Skin of body (tissue), 2 donors: Measurements from ENCODE around the gene SLC6A6. TPM values are rescaled to one million over a fixed set of nuclear protein-coding genes. Genes with fewer than 3 reads are reported as not detected.

Source experiments
- DNase-seq: peaks from one replicate; lab custom pipeline; 2025; lab: John Stamatoyannopoulos, UW
- total RNA-seq: library from RNA; depleted of rRNA; stranded (reverse); fragments of >200 nt; gene quantifications from one replicate; pipeline ENCODE4 v1.2.3, GENCODE V29; 2014

Gene SLC6A6
- total RNA-seq, 1 donor from 2014 or later, result 12.0 TPM

DNA sequence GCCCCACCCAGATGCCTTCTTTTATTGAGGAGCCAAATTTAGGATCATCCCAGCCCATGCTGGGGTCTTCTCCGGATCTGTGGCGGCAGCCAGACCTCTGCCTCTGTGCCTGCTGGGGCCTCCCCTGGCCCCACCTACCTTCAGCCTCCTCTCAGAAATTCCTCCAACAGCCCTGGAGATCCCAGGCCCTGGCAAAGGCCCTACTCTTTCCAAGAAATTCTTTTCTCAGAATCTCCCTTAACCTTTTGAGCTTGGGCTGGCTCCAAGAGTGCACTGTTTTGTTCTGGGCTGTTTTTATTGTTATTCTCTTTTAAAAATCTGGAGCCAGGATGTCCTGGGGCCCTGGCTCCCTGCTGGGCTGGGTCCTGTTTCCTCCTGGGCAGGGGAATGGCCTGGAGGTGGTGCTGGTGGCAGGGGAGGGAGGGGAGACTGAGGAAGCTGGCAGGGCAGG is 79.9 kb downstream of the SLC6A6 start:
- DNase-seq, result peak; percentile 15

DNA sequence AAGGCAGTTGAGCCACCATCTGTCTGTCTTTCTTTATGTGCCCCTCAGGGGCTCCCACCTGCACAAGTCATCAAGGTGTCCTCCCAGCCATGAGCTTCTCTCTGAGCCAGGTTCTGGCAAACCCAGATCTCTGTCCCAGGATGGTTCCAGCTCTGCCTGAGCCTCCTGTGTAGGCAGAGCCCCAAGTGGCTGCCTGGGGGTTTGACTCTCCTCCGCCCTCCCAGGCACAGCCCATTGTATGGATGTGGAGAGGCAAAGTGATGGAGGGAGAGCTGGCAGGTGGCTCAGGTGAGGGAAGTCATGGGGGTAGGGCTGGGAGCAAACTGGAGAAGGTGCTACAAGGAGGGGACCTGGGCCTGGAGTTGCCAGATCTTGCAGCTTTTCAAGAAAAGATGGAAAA is 80.9 kb downstream of the SLC6A6 start:
- no peak for DNase-seq

DNA sequence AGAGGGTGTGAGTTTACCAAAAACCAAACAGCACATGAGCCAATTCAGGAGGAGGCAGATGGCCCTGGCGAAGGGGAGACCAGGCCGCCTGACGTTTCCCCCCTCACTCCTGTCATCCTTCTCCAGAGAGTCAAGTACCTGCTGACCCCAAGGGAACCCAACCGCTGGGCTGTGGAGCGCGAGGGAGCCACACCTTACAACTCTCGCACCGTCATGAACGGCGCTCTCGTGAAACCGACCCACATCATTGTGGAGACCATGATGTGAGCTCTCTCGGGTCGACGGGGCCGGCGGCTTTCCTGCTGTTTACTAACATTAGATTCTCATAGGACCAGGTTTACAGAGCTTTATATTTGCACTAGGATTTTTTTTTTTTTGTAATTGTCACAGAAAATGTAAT is 82.3 kb downstream of the SLC6A6 start:
- DNase-seq, result no peak

DNA sequence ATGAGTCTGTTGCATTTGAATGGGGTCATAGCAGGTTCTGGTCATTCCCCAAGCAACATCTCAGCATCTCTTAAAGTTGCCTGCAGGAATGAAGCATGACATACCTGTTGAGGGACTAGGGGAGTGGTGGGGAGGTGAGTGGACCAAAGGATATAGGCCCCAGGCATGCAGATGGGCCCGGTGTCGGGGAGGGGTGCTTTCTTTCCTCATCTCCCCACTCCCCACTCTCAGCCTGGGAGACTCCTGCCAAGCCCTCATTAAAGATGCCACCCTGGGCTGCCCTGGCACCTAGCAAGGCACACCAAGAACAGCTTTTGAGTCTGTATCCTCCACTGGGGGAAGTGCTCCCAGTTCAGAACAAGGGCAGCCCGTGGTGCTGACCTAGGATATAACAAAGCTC is 83.6 kb downstream of the SLC6A6 start:
- no peak for DNase-seq

DNA sequence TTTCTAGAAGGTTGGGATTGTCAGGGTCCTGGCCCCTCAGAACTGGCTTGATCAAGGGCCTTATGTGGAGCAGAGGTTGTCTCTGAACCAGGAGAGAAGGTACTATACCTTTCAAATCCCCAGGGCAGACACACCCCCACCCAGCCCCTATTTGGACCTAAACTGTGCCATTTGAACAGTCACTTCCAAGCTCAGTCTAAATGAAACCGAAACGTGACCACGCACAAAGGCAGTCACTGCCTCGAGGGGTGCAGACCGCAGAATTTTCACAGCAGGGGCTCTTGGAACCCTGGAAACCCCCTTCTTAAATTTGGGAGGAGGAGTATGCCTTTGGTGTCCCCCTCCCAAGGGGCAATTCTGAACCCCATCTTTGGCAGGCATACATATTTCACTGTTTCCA is 84.1 kb downstream of the SLC6A6 start:
- no peak for DNase-seq

DNA sequence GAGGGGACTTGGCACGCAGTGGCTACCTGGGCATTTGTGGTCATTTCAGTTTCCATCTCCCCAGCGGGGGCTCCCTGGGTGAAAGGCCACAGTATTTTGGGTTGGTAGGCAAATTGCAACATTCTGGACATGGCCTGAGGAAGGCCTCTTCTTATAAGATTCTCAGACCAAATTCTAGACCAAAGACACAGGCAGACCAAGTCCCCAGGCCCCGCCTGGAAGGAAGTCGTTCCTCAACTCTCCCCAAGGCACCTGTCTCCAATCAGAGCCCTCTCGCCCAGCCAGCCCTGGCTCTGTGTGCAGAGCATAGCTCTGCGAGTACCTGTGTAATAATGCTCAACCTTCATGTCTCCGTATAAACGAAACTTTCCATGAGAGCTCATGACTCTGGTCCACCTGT is 84.7 kb downstream of the SLC6A6 start:
- no peak for DNase-seq

DNA sequence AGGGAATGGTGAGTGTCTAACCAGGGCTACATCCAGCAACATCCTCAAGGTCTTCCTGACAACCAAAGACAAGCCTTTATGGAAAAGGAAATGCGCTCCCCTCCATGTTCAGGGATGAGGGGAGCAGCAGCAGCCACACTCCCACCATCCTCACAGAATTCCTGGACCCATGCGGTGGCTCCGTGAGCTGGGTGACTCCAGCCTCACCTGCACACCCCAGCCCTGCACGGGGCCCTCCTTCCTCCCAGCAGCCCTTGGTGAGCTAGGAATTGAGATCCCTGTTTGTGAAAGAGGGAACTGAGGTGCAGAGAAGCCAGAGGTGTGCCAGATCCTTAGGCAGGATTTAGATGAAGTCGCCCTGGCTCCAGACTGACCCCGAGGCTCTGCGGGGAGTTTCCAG is 85.4 kb downstream of the SLC6A6 start:
- no peak for DNase-seq

DNA sequence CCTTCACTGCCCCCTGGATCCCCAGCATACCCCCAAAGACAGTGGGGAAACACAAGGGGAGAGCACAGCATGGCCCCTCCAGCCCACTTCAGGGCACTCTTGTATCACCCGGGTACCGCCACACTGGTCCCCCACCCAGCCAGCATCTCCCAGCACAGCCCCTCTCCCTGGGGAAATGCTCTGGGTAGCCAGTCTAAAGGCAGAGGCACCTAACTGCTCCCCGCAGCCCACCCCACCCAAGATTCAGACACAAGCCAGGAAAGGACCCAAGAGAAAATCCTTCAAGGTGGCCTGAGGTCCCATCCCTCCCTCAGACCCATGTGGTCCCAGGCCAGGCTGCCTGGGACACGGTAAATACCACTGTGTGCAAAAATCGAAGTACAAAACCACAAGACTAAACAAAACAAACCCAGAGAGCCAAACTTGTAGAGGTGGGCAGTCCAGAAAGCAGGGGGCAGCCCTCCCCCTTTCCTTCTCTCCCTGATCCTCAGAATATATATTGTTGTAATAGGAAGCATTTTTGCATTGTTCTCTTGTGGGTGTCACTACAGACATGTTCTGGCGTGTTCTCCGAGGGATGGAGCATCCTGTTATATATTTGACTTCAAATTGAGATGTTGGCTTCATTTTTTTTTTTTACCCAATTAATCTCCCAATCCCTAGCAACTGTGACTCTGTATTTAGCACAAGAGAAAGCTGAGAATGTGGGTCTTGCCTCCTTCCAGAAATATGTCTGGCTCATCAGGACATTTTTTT is 86.1 kb downstream of the SLC6A6 start:
- DNase-seq, result no peak

DNA sequence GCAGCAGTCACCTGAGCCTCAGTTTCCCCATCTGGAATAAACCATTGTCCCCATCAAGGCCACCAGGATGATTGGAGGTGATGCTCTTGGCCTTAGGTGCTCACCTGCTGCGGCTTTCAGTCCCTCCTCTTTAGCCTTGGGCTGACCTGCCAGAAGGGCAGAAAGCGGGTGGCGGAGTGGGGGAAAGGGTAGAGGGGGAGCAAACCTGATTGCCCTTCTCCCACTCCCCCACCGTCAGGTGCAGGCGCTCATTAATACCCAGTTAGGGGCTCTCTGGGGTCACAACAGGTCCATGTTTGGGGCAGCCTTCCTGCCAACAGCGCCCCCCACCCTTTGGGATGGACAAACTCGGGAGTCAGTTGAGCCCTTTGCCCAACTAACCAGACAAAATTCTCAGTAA is 87.2 kb downstream of the SLC6A6 start:
- DNase-seq, result no peak

DNA sequence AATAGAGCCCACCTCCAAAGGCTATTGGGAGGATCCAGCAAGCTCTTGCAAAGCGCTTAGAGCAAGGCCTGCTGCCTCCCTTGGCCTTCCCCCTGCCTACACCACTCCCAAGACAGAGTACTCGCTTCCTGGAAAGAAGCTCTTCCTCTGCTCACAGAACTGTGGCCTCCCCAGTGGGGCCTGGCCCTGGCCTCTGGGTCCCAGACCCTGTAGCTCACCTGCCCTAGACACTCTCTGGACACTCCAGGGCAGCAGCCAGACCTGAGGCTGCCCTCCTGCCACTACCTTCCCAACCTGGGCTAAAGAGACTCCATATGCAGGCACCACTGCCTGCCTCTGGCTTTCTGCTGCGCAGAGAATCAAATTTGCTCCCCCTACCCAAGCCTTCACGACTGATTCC is 87.8 kb downstream of the SLC6A6 start:
- DNase-seq, result no peak

DNA sequence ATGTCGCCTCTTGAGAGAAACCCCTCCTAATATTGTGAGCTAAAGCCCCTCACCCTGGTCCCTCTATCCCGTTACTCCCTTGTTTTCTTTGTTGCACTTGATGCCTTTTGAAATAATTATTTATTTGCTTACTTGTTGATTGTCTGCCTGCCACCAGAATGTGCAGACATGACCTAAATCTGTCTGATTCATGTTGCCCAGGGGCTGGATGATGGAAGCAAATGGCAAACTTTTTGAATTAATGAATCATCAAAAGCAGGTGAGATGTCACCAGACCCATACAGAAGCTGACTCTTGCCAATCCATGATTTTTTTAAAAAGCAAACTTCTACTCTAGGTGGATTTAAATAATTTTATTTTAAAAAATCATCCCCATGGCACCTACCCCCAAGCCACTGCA is 88.4 kb downstream of the SLC6A6 start:
- DNase-seq, result no peak

DNA sequence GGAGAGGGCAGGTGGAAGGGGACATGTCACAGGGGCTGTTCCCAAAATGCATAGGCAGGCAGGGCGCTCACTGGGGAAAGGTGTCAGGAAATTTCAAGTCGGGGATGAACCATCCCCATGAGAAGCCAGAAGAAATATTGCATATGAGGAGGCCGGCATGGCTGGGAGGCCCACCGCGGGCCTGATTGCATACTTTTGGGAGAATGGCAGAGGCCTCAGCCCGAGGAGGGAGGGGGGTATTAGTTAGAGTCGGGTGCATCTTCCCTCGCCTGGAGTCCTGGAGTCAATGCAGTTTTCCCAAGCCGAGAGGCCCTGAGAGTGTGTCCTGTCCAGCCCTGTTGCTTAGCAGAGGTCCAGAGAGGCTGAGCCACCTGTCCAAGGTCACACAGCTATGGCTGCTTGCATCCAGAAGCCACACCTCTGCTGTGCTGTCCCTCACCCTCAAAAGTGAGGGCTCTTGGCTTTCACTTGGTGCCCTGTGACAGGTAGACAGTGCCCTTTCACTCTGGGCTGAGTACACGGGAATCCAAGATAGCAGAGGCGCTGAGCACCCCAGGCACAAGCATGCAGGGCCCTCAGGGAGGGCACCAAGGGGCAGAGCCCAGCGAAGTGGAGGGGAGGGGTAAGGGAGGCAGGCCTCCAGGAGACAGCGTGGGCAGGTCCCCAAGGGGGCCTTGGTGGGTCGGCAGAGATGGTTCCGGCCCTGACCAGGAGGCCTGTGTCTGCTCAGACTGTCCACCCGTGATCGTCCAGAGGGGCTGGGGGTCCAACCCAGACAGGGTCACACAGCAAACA is 89.2 kb downstream of the SLC6A6 start:
- no peak for DNase-seq

DNA sequence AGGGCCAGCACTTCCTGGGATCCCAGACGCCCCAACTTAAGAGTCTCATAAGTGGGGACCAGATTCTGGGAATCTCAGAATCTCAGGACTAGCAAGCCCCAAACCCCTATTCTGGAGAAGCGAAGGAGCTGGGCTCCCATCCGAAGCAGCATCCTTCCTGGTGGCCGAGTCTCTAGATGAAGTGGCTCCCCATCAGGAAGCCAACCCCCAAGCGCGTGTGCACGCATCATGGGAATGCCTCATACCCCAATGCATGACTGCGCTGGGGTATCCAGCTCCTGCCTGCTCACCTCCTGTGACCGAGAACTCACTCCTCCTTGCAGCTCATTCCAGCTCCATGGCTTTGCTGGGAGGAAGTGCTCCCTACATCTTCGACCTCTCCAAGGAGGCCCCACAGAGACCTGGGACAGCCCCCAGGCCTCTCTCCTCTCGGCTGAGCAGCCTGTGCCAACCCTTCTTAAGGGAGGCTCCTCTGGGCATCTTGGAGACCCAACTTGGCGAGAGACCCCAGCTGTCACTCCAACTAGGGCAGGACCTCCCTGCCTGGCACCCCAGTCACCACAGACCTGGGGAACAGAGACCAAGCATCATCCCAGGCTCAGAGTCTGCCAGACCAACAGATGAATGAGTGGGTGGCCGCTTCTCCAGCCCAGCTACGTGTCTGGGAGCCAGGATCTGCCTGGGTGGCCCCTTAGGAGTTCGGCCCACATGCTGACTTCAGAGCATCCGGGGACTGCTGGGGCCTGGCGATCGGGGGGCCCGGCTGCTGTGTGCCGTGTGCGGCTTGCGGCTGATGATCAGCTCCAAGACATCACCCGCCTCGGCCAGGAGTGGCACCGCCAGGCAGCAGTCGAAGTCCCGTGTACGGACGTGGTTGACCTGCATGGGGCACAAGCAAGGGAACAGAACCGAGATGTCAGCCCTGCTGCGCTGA is 90.8 kb downstream of the SLC6A6 start:
- no peak for DNase-seq

DNA sequence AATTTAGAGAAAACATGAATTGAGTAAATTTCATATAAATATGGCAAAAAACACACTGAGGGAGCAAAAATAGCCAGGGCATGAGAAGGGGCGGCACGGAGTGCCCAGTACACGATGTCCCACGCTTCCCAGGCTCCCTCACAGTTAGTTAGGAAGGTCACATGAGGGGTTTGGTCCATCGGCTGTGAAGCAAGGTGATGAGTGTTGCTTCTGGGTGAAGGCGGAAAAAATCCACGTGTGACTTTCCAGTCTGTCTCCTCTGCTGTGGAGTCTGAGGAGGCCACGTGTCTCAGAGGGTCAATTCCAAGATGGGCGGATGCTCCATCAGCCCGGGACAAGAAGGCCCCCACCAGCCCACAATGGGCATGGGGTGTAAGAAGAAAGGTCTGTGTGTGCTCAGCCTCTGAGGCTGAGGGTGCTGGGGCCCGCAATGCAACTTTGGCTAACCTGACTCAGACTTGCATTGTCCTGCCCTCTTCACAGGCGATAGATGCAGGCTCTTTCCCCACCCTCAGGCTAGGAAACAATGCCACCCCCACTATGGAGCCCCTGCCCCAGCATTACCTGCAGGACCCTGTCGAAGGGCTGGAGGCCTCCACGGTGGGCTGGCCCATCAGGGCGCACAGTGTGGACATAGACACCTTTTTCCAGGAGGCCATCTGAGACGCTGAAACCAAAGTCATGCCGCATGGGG is 92.0 kb downstream of the SLC6A6 start:
- no peak for DNase-seq

DNA sequence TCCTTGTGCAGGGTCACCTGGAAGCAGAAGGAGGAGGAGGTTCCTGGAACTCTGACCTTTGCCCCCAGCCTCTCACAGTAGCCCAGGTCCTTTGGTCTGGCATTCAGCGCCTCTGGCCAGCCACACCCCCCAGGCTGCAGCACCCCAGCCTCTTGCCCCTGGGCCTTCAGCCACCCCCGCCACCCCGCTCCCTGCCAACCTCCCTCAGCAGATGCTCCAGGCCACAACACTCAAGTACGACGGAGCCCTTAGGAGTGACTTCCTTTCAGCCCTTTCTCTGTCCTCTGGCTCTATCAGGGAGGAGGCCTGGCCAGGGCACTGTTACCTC is 92.5 kb downstream of the SLC6A6 start:
- DNase-seq, result no peak

DNA sequence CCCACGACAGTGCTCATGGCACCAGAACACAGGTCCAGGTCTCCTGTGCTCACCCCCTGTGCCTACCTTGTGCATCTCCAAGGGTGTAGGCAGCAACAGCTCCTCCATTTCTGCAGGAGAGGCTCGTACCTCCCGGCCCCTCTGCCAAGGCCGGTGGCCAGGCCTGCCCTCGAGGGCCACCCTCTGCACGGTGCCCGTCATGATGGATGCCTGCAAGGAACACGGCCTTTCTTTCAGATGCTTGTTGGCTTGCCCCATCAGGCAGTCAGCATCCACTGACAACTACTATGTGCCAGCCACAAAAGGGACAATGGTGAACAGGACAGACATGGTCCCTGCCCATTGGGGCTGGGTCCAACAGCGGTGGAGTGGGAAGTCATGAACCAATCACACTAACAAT is 93.9 kb downstream of the SLC6A6 start:
- no peak for DNase-seq

DNA sequence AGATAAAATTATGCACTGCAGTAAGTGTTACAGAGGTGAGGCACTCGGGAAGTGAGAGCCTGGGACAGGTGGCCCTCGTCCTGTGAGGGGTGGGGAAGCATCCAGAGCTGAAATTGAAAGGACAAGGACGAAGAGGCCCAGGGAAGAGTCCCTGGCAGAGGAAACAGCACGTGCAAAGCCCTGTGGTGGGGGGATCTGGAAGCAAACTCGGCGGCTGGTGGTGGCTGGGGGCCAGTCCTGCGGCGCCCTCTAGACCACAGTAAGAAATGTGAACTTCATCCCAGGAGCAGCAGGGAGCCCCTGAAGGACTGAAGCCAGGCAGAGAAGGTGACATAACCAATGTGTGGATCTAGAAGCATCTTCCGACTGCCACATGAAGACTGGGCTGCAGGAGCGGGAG is 94.9 kb downstream of the SLC6A6 start:
- DNase-seq, result no peak

DNA sequence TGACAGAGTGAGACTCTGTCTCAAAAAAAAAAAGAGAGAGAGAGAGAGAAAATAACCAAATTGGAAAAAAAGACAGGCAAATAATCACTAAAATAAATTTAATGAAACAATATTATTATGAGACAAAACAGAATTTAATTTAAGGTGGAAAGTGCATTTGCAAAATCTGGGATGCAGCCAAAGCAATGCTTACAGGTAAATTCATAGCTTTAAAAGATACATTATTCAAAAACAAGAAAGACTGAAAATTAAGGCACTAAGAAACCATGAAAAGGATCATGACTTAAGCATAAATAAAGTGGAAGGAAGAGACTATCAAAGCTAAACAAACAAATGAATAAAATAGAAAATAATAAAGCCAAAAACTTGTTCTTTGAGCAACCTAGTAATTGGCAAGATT is 100.1 kb downstream of the SLC6A6 start:
- no peak for DNase-seq

DNA sequence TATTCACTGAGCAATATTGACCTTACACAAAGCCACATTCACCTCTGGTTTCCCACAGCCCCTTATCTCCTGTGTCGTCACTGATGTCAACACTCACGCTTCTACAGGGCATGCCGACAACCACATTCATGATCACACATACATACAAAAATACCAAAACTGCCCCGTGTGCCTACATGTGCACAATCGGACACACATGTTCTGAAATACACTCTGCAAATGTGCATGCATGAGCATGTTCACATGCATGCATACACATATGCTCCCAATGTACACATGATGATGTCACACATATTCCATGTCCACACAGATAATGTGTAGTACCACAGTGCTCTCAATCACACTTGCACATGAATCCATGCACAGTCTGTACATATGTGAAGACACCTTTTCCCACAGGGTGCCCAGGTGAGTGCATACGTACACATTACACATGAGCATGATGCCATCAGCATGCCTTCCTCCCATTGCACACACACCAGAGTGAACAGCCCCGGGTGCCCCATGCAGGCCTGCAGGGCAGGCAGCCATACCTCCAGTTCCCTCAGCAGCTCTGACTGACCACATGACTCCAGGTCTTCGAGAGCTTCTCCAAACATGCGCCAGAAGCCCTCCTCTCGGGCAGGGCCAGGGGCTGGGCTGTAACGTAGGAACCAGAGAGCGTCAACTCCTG is 100.8 kb downstream of the SLC6A6 start:
- DNase-seq, result no peak

DNA sequence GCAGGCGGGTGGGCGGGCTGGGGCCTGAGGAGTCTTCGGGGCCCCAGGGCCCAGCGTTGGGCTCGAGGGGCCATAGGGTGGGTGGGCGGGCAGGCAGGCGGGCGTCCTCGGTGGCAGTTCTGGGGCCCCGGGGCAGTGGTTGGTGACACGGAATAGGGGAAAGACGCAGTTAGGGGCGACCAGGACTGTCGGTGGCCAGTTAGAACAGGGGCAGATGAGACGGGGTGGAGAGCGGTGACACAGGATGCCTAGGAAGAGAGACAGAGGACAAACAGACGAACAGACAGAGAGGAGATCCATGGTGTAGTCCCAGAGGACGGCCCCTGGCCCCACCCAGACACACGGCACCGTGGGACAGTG is 101.3 kb downstream of the SLC6A6 start:
- no peak for DNase-seq
